Endothelial cell (in vitro differentiated cells): ENCODE data around the gene LPP. TPM values are rescaled to one million over a fixed set of nuclear protein-coding genes. Genes with fewer than 3 reads are reported as not detected.

Experiments
- DNase-seq: peaks from one replicate; pipeline ENCODE4 v3.0.0; 2021; ENCODE audit warnings: low spot score
- H3K27ac Mint-ChIP-seq: one replicate; pipeline ENCODE4 v1.8.0; 2021; ENCODE audit warnings: mixed read lengths, inconsistent platforms; ENCODE audit not compliant: unreplicated experiment
- H3K27me3 Mint-ChIP-seq: one replicate; pipeline ENCODE4 v1.8.0; 2021; ENCODE audit warnings: mild to moderate bottlenecking, moderate library complexity, mixed read lengths, inconsistent platforms; ENCODE audit not compliant: unreplicated experiment
- H3K36me3 Mint-ChIP-seq: one replicate; pipeline ENCODE4 v1.8.0; 2021; ENCODE audit warnings: mild to moderate bottlenecking, low read depth, mixed read lengths, inconsistent platforms; ENCODE audit not compliant: unreplicated experiment
- H3K4me1 Mint-ChIP-seq: one replicate; pipeline ENCODE4 v1.8.0; 2021; ENCODE audit warnings: mild to moderate bottlenecking, mixed read lengths, inconsistent platforms; ENCODE audit not compliant: unreplicated experiment
- H3K4me3 Mint-ChIP-seq: one replicate; pipeline ENCODE4 v1.8.0; 2021; ENCODE audit warnings: mild to moderate bottlenecking, mixed read lengths, inconsistent platforms; ENCODE audit not compliant: unreplicated experiment
- H3K9me3 Mint-ChIP-seq: one replicate; pipeline ENCODE4 v1.8.0; 2021; ENCODE audit warnings: mixed read lengths, inconsistent platforms; ENCODE audit not compliant: unreplicated experiment
- CTCF ChIP-seq: fragments of 200-600 bp; sonication (generic); IDR thresholded peaks from one replicate; pipeline ENCODE4 v1.5.0; 2021; ENCODE audit warnings: antibody characterized with exemption; ENCODE audit not compliant: unreplicated experiment
- total RNA-seq: library from RNA; stranded (reverse); fragmentation: NEBNext Ultra II Directional; extraction: Animal tissue kit (Norgen Biotek cat#: 25700); gene quantifications from one replicate; pipeline ENCODE4 v1.2.1, GENCODE V29; 2021; ENCODE audit not compliant: unreplicated experiment

Gene LPP
- total RNA-seq, 1 donor from 2014 or later = 181 TPM

DNA sequence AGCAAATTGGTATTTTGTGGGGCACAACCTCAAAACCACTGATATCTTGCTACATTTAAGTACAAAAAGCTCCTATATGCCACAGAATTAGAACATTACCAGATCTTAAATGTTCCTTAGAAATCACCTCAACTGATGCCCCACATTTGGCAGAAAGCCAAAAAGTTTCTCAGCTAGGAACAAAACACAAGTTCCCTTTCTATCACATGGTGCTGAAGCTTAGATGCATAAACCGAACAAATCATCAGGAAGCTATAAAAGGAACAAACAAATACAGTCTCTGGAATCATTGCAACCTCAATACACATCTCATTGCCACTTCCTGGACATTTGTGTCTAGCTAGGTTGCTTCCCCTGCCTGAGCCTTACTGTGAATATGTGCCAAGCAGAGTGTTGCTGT lies 492.6 kb downstream of the LPP start:
- Mint-ChIP-seq H3K36me3 (peaks cover 3% of the 10 kb centered on the region), H3K4me1 (peaks cover 15% of the 10 kb centered on the region), H3K27me3 (no peaks in the 10 kb centered on the region), H3K4me3 (no peak overlapping the region), H3K9me3 (no peaks in the 10 kb centered on the region), H3K27ac (no peak overlapping the region)
- TF ChIP-seq CTCF = no peak
- DNase-seq = no peak

DNA sequence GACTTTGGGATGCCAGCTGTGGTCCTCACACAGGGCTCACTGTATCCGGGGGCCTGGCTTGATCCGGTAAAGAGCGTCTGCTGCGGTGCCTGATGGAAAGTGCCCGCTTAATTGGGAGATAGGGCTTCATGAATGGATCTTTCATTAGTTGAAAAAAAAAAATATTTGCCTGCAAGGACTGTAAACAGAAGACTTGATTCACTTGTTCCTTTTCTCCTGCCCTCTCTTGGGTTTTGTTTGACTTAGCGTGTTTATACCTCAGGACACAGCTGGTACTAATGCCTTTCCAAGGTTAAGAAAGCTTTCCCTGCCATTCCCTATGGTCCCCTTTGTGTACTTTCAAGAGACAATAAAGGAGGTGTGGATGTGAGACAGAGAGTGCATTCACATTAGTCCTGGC lies 493.3 kb downstream of the LPP start:
- H3K4me1 Mint-ChIP-seq = peaks cover 15% of the 10 kb centered on the region
- no peak for DNase-seq
- H3K27me3 Mint-ChIP-seq = no peaks in the 10 kb centered on the region
- no peak for TF ChIP-seq CTCF
- H3K27ac Mint-ChIP-seq = no peak overlapping the region
- peaks cover 3% of the 10 kb centered on the region for H3K36me3 Mint-ChIP-seq
- H3K4me3 Mint-ChIP-seq = no peak overlapping the region
- no peaks in the 10 kb centered on the region for H3K9me3 Mint-ChIP-seq

- DNase-seq = no peak
- Mint-ChIP-seq H3K36me3 (peaks cover 3% of the 10 kb centered on the region), H3K27ac (no peak overlapping the region), H3K9me3 (no peaks in the 10 kb centered on the region), H3K4me3 (no peak overlapping the region), H3K27me3 (peaks cover 1% of the 10 kb centered on the region), H3K4me1 (peaks cover 5% of the 10 kb centered on the region)
- no peak for TF ChIP-seq CTCF
Measured at GRCh38 chr3:188649521-188649920, 495.6 kb downstream of the LPP start.

DNA sequence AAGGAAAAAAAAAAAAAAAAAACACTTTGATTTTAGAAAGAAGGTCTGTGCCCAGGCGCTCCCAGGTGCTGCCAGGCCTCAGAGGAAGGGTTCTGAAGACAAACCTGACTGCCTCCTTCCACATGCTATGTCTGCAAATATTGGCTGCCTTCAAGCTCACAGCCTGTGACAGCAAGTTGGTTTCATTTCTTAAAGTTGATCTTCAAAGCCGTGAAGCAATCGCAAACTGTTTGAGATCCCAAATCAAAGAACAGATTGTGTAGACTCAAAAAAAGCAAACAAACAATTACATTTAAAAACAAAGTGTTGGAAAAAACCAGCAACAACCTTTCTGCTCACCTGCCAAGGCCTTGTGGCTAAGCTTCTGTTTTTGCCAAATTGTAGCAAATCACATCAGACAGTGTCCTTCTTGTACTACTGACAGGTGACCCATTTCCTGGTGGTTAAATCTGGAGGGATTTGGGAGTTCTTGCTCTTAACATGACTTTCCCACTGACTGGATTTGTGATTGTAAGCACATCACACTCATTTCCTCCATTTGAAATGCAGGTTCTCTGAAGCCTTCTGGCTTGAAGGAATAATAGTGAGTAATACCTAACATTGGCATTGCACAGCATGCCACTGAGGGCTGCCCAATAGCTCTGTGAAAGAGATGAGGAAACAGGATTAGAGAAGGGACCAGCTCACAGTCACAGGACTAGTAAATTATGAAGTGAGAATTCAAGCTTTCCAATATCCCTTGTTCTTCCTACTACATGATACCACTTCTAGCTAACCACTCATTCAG lies 502.4 kb downstream of the LPP start:
- no peak overlapping the region for H3K4me3 Mint-ChIP-seq
- no peak overlapping the region for H3K27ac Mint-ChIP-seq
- no peak for TF ChIP-seq CTCF
- no peak for DNase-seq
- no peaks in the 10 kb centered on the region for H3K9me3 Mint-ChIP-seq
- H3K27me3 Mint-ChIP-seq = peaks cover 1% of the 10 kb centered on the region
- H3K36me3 Mint-ChIP-seq = peaks cover under 1% of the 10 kb centered on the region
- H3K4me1 Mint-ChIP-seq = peaks cover 13% of the 10 kb centered on the region

DNA sequence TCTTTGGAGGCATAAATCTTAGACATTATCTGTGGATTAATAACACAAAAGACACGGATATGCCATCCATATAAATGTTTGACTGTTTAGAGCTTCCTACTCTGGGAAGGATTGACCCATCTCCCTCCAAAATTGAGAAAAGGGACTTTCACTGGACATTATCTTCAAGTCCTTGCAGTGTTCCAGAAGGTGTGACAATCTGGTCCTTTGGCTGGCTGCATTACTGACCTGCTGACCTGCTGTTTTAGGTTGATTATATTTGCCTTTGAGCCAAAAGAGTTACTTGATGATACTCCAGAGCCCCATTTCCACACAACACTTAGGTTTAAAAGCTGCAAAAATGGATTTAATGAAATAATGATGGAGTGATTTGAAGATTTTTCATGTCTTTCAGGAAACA lies 504.6 kb downstream of the LPP start:
- H3K36me3 Mint-ChIP-seq = no peaks in the 10 kb centered on the region
- H3K4me1 Mint-ChIP-seq = peaks cover 13% of the 10 kb centered on the region
- H3K4me3 Mint-ChIP-seq = no peak overlapping the region

More for the DNA sequence above, 504.6 kb downstream of the LPP start:
- H3K27ac Mint-ChIP-seq = no peak overlapping the region
- no peaks in the 10 kb centered on the region for H3K9me3 Mint-ChIP-seq
- DNase-seq = no peak
- no peak for TF ChIP-seq CTCF
- H3K27me3 Mint-ChIP-seq = peaks cover 2% of the 10 kb centered on the region
